ENCODE results near the gene AP3B2. TPM values are rescaled to one million over a fixed set of nuclear protein-coding genes. Genes with fewer than 3 reads are reported as not detected.
"Not testable (repeated sequence)": the region's sequence is repeated elsewhere in the genome, so short reads cannot be mapped to it uniquely, and the experiment has no call there.

The AP3B2 gene
- total RNA-seq, 2 donors from 2014 or later = 0.34 to 1.4 TPM

- intact Hi-C loops (cut with DNase I) = no loop called here
- no peak for ATAC-seq
- DNase-seq = no peak
These were observed 56.0 kb downstream of the AP3B2 start for GRCh38 chr15:82653483-82654168.

GRCh38 chr15:82651708-82652107 is 58.0 kb downstream of the AP3B2 start:
- DNase-seq (no peak), ATAC-seq (no peak)
- intact Hi-C loops (cut with DNase I) = no loop called here

- no peak for DNase-seq
These were observed 59.5 kb downstream of the AP3B2 start for GRCh38 chr15:82650046-82650670.

GRCh38 chr15:82649226-82649999 is 60.3 kb downstream of the AP3B2 start:
- DNase-seq (no peak), ATAC-seq (no peak)
- intact Hi-C loops (cut with DNase I) = no loop called here

More at GRCh38 chr15:82650046-82650670, 59.5 kb downstream of the AP3B2 start:
- intact Hi-C loops (cut with DNase I) = no loop called here
- no peak for ATAC-seq

- peak; percentile 4 to 17 for ATAC-seq
These were observed 61.2 kb downstream of the AP3B2 start for GRCh38 chr15:82648257-82649103.

GRCh38 chr15:82647835-82648256 is 61.8 kb downstream of the AP3B2 start:
- ATAC-seq (peak; percentile 54 to 57), DNase-seq (no peak)
- intact Hi-C loops (cut with DNase I) = no loop called here

More at GRCh38 chr15:82648257-82649103, 61.2 kb downstream of the AP3B2 start:
- DNase-seq = no peak
- intact Hi-C loops (cut with DNase I) = no loop called here

GRCh38 chr15:82647045-82647834 is 62.4 kb downstream of the AP3B2 start, which contains the start of gene CPEB1:
Gene CPEB1, minus strand, starts transcription at chr15:82647363. Its CDS starts 18,904 bp downstream, at chr15:82628459.
- intact Hi-C loops (cut with DNase I) = no loop called here
- ATAC-seq (peak; percentile 87 to 92), DNase-seq (peak; percentile 64)

GRCh38 chr15:82646250-82647044 is 63.2 kb downstream of the AP3B2 start:
- intact Hi-C loops (cut with DNase I) = no loop called here
- ATAC-seq (peak in 1 of 2 donors; percentile 22), DNase-seq (no peak)

GRCh38 chr15:82644967-82645852 is 64.5 kb downstream of the AP3B2 start:
- ATAC-seq; intact Hi-C loops (cut with DNase I); DNase-seq: not testable (repeated sequence)

GRCh38 chr15:82643992-82644391 is 65.7 kb downstream of the AP3B2 start:
- ATAC-seq = no peak
- no peak for DNase-seq
- intact Hi-C loops (cut with DNase I) = no loop called here

GRCh38 chr15:82642656-82643055 is 67.0 kb downstream of the AP3B2 start:
- ATAC-seq (no peak), DNase-seq (no peak)
- intact Hi-C loops (cut with DNase I) = no loop called here

- no peak for ATAC-seq
- no peak for DNase-seq
These were observed 68.4 kb downstream of the AP3B2 start for GRCh38 chr15:82641129-82641798.

GRCh38 chr15:82640672-82641071 is 69.0 kb downstream of the AP3B2 start:
- DNase-seq = no peak
- ATAC-seq = no peak
- intact Hi-C loops (cut with DNase I) = no loop called here

More at GRCh38 chr15:82641129-82641798, 68.4 kb downstream of the AP3B2 start:
- intact Hi-C loops (cut with DNase I) = no loop called here

- intact Hi-C loops (cut with DNase I) = no loop called here
- ATAC-seq = no peak
- DNase-seq = no peak
These were observed 73.9 kb downstream of the AP3B2 start for GRCh38 chr15:82635798-82636197.

GRCh38 chr15:82630033-82630432 is 79.6 kb downstream of the AP3B2 start:
- intact Hi-C loops (cut with DNase I) = no loop called here
- ATAC-seq = no peak
- no peak for DNase-seq

GRCh38 chr15:82625136-82625535 is 84.5 kb downstream of the AP3B2 start:
- ATAC-seq (no peak), DNase-seq (no peak)
- intact Hi-C loops (cut with DNase I) = no loop called here
